Common myeloid progenitor, CD34-positive (primary cell): ENCODE results near the gene KAZN.

ENCODE experiments used
- CTCF ChIA-PET: fragments of 350-600 bp; sonication (Branson Sonifier 250); formaldehyde crosslinking; loops from one replicate; lab custom pipeline; 2021; ENCODE audit warnings: antibody characterized with exemption; lab: Charles Lee
- POLR2A ChIA-PET: fragments of 350-600 bp; sonication (Branson Sonifier 250); formaldehyde crosslinking; loops from one replicate; lab custom pipeline; 2021; ENCODE audit warnings: antibody characterized with exemption; lab: Charles Lee
- DNase-seq, 3 donors: peaks; one replicate each; pipeline versions ENCODE4 v3.0.0 to v3.0.0-alpha.2; 2013
- H3K27ac ChIP-seq, 2 experiments: 1 replicate in 1 of 2; 2 replicates in 1 of 2; pipeline ENCODE4 v1.7.0; 2013; ENCODE audit warnings: inconsistent platforms in 2 of 2, low read length in 2 of 2, mild to moderate bottlenecking in 2 of 2, low read depth in 1 of 2, moderate library complexity in 1 of 2; ENCODE audit not compliant: severe bottlenecking in 2 of 2, insufficient read depth in 1 of 2, poor library complexity in 1 of 2
- H3K27me3 ChIP-seq, 5 experiments: replicated peaks in 2 of 5; 1 replicate in 3 of 5; 2 replicates in 2 of 5; pipeline versions ENCODE4 v1.6.1 to v1.7.0; 2013; ENCODE audit warnings: low read length in 4 of 5, mild to moderate bottlenecking in 2 of 5, moderate library complexity in 2 of 5, inconsistent platforms in 1 of 5; ENCODE audit not compliant: insufficient read depth in 5 of 5, control insufficient read depth in 4 of 5
- H3K36me3 ChIP-seq, 4 experiments: 1 replicate in 2 of 4; 2 replicates in 2 of 4; pipeline versions ENCODE4 v1.6.1 to v1.7.0; 2013; ENCODE audit warnings: low read length in 3 of 4, control low read depth in 1 of 4, mild to moderate bottlenecking in 1 of 4; ENCODE audit not compliant: control insufficient read depth in 4 of 4, insufficient read depth in 4 of 4
- H3K4me1 ChIP-seq, 4 experiments: 1 replicate in 3 of 4; 2 replicates in 1 of 4; pipeline versions ENCODE4 v1.6.1 to v1.7.1; 2013; ENCODE audit warnings: low read length in 3 of 4, mild to moderate bottlenecking in 3 of 4, control low read depth in 1 of 4, inconsistent platforms in 1 of 4, moderate library complexity in 1 of 4; ENCODE audit not compliant: control insufficient read depth in 4 of 4, insufficient read depth in 4 of 4; ENCODE audit errors: control extremely low read depth in 1 of 4
- H3K4me3 ChIP-seq, 7 experiments: 1 replicate in 4 of 7; 2 replicates in 3 of 7; pipeline versions ENCODE4 v1.5.1 to v1.7.0; 2013; ENCODE audit warnings: mild to moderate bottlenecking in 7 of 7, low read length in 6 of 7, moderate library complexity in 6 of 7, inconsistent platforms in 2 of 7, low read depth in 2 of 7, control low read depth in 1 of 7; ENCODE audit not compliant: insufficient read depth in 4 of 7, control insufficient read depth in 1 of 7; ENCODE audit errors: extremely low read depth in 1 of 7
- H3K9me3 ChIP-seq, 5 experiments: 1 replicate in 4 of 5; 2 replicates in 1 of 5; pipeline versions ENCODE4 v1.6.1 to v1.7.1; 2013; ENCODE audit warnings: low read length in 4 of 5, mild to moderate bottlenecking in 2 of 5, inconsistent platforms in 1 of 5, low read depth in 1 of 5, moderate library complexity in 1 of 5; ENCODE audit not compliant: control insufficient read depth in 4 of 5, insufficient read depth in 2 of 5; ENCODE audit errors: control extremely low read depth in 1 of 5
- WGBS: methylation state at CpG from one replicate; pipeline ENCODE4 v1.1.5; 2013; ENCODE audit not compliant: insufficient coverage; 5-methylcytosine and 5-hydroxymethylcytosine counted together

Gene KAZN

DNA sequence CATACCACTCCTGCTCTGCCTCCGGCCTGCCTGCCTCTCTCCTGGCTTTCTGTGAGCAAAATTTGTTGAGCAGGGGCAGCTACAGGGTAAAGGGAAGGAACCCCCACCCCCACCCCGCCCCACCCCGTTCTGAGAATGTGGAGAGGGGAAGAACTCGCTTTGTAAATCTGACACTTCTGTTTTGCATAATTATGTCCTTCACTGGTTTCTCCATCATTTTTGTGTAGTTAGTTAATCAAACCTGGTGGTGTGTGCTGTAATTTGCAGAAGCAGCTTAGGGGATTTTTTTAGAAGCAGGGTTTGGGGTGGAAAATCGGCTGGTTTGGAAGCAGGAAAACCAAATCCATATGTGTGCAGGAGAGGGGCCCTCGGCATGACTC is 497.0 kb downstream of the KAZN start:
- Histone ChIP-seq H3K27ac (no peak overlapping the region), H3K9me3 (no peaks in the 10 kb centered on the region), H3K36me3 (no peaks in the 10 kb centered on the region), H3K4me1 (peaks cover 0 to 7% (median 6%) of the 10 kb centered on the region in 4 experiments), H3K27me3 (peaks cover 0 to 5% (median 0%) of the 10 kb centered on the region in 5 experiments), H3K4me3 (no peak overlapping the region)
- WGBS: 52% methylated on average over 2 of the region's 6 CpGs
- POLR2A ChIA-PET: no interaction called here
- CTCF ChIA-PET: interaction anchor here (1.2 kb wide), 1 partner anchor 8 kb away, joined by 3 read pairs; no protein-coding TSS in a partner anchor
- no peak for DNase-seq

DNA sequence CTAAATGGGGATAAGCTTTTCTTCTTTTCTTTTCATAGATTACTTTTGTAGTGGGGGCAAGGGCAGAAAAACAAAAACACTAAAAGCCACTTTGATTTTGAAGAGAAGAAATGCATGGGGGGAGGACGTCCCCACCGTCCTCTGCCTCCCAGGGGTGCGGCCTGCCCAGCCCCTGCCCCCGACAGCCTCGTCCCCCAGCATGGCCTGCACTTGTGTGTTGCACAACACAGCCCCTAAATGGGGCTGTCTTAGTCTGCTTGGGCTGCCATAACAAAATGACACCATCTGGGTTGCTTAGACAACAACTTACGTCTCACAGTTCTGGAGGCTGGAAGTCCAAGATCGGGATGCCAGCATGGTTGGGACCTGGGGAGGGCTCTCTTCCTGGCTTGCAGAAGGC is 497.8 kb downstream of the KAZN start:
- no peaks in the 10 kb centered on the region for H3K36me3 ChIP-seq
- peaks cover 0 to 9% (median 8%) of the 10 kb centered on the region in 4 experiments for H3K4me1 ChIP-seq
- H3K9me3 ChIP-seq: no peaks in the 10 kb centered on the region
- H3K27me3 ChIP-seq: peaks cover 0 to 13% (median 0%) of the 10 kb centered on the region in 5 experiments
- CTCF ChIA-PET: interaction anchor here (1.2 kb wide), 1 partner anchor 9 kb away, joined by 3 read pairs; no protein-coding TSS in a partner anchor
- H3K27ac ChIP-seq: no peak overlapping the region
- H3K4me3 ChIP-seq: no peak overlapping the region
- 95% methylated on average over 6 of the region's 7 CpGs for WGBS
- POLR2A ChIA-PET: no interaction called here
- DNase-seq: no peak

DNA sequence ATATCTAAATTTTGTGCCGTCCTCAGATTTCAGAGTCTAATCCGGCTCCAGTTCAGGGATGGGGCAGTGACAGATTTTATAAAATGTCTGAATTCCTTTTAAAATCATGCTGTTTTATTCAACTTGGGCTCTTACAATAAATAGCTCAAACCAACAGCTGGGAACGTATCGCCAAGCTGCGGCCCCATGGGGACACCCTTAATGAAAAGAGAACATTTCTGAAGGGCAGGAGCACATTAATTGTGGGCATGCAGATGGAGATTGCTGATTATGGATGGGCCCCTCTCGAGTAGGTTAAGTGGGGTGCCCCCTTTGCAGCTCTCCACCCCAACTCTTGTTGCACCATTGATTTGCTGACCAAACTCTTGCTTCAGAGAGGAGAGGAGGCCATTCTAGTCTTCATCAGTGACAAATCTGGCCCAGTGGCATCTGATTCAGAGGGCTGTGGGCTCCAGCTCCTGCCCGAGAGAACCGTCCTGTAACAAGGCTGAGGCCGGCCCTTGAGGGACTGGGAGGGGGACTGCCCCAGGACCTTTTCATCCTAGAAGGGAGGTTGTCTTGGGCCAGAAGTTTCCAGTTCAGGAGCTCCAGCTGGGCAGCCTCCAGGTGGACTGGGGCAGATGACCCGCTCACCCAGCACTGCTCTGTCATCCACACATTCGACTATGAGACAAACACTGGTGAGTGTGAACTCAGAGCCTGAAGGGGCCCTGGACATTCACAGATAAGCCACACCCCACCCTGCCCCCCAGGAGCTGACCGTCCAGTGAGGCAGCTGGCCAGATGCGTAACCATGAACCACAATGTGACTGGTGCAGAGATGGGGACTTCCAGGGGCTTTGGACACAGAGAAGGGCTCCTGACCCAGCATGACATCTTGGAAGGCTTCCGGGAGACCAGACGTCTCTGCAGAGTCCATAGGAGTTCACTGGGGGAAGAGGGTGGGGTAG is 500.0 kb downstream of the KAZN start:
- peaks cover 0 to 16% (median 0%) of the 10 kb centered on the region in 5 experiments for H3K27me3 ChIP-seq
- POLR2A ChIA-PET: no interaction called here
- no peak overlapping the region for H3K4me3 ChIP-seq
- H3K36me3 ChIP-seq: no peaks in the 10 kb centered on the region
- WGBS: 95% methylated on average over 15 of the region's 15 CpGs
- DNase-seq: no peak
- H3K4me1 ChIP-seq: peaks cover 0 to 9% (median 8%) of the 10 kb centered on the region in 4 experiments
- CTCF ChIA-PET: interaction anchor here (0.7 to 2.2 kb wide), 13 partner anchors 9 to 985 kb away, joined by 3 to 9 read pairs (median 5); no protein-coding TSS in a partner anchor
- no peak overlapping the region for H3K27ac ChIP-seq
- no peaks in the 10 kb centered on the region for H3K9me3 ChIP-seq

- CTCF ChIA-PET: interaction anchor here (0.6 to 2.2 kb wide), 18 partner anchors 9 to 986 kb away, joined by 3 to 9 read pairs (median 5); no protein-coding TSS in a partner anchor
Observed at GRCh38 chr1:15099441-15100120, 501.1 kb downstream of the KAZN start.

DNA sequence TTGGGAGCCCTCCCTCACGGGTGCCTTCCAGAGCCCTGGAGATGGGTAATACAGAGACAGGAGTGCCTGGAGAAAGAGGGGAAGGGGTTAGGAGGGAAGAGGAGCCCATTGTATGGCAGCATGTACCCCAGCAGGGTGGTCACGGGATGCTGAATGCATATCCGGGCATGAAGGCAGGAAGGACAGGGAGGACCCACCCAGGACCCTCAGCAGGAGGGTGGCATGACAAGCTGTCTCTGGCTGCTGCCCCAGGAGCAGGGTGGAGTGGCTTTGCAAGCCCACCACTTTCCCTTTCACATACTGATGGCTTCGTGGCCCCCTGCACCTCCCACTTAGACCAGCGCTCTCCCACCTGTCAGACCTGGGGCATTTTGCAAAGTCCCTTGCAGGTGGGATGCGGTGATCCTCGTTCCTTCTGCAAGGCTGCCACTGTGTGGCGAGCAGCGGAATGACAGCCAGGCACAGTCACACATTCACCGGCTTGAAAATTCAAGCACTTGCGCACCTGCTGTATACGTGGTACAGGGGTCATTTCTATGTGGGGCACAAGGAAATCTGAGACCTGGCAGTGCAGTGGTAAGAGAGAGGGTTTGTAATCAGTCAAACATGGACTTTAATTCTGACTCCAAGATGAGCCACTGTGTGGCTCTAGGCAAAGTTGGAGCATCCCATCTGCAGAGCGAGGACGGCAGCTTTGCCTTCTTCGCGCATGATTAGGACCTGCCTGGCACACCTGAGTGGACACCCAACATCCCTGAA is 501.8 kb downstream of the KAZN start:
- no peak overlapping the region for H3K27ac ChIP-seq
- peak overlapping the region in 1 of 7 experiments; percentile 17 for H3K4me3 ChIP-seq
- peak; percentile 49 to 77 (median 76) for DNase-seq
- no peaks in the 10 kb centered on the region for H3K36me3 ChIP-seq
- H3K9me3 ChIP-seq: peaks cover 0 to 6% (median 0%) of the 10 kb centered on the region in 5 experiments
- 12% methylated on average over 16 of the region's 16 CpGs for WGBS
- ChIA-PET CTCF (interaction anchor here (0.8 to 2.2 kb wide), 14 partner anchors 8 to 987 kb away, joined by 3 to 9 read pairs (median 5); no protein-coding TSS in a partner anchor), POLR2A (no interaction called here)
- H3K27me3 ChIP-seq: peaks cover 0 to 16% (median 0%) of the 10 kb centered on the region in 5 experiments
- peaks cover 0 to 9% (median 8%) of the 10 kb centered on the region in 4 experiments for H3K4me1 ChIP-seq

More at GRCh38 chr1:15099441-15100120, 501.1 kb downstream of the KAZN start:
- no peaks in the 10 kb centered on the region for H3K36me3 ChIP-seq
- H3K27me3 ChIP-seq: peaks cover 0 to 16% (median 0%) of the 10 kb centered on the region in 5 experiments
- DNase-seq: no peak
- peaks cover 0 to 9% (median 8%) of the 10 kb centered on the region in 4 experiments for H3K4me1 ChIP-seq
- no peak overlapping the region for H3K4me3 ChIP-seq
- H3K9me3 ChIP-seq: peaks cover 0 to 2% (median 0%) of the 10 kb centered on the region in 5 experiments
- POLR2A ChIA-PET: no interaction called here
- no peak overlapping the region for H3K27ac ChIP-seq
- WGBS: 36% methylated on average over 15 of the region's 15 CpGs
